NCI-H345 (cell line): ENCODE measurements around the gene DCBLD2.
"Not testable (repeated sequence)": the region's sequence is repeated elsewhere in the genome, so short reads cannot be mapped to it uniquely, and the experiment has no call there.

Experiments
- DNase-seq: peaks from one replicate; lab custom pipeline; 2025; lab: John Stamatoyannopoulos, UW

DCBLD2 gene

GRCh38 chr3:98890965-98891910 lies 10.3 kb downstream of the DCBLD2 start:
- DNase-seq, result no peak

DNA sequence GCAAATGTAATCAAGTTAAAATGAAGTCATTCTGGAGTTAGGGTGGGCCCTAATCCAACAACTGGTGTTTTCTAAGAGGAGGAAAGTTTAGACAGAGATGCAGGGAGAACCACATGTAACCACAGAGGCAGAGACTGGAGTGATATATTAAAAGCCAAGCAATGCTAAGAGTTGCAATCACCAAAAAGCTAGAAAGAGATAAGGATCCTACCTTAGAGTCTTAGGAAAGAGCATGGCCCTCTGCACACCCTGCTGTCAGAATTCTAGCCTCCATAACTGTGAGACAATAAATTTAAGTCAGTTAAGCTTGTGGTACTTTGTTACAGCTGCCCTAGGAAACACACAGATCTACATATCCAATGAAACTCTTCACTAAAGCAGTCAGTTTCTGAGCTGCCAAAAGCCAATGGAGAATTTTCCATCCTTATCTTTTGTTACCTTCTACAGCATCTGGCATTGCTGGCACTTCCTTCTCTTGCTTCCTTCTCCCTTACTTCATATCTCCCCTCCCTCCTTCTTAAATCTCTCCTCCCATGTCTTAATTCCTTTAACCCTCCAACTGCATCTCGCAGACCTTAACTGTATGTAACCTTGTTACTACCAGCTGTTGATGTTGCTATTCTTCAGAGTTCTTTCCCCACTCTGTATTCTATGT lies 11.2 kb downstream of the DCBLD2 start:
- no peak for DNase-seq

GRCh38 chr3:98887684-98888083 lies 13.8 kb downstream of the DCBLD2 start:
- DNase-seq, result no peak

- no peak for DNase-seq
Measured at GRCh38 chr3:98886525-98886924, 15.0 kb downstream of the DCBLD2 start.

DNA sequence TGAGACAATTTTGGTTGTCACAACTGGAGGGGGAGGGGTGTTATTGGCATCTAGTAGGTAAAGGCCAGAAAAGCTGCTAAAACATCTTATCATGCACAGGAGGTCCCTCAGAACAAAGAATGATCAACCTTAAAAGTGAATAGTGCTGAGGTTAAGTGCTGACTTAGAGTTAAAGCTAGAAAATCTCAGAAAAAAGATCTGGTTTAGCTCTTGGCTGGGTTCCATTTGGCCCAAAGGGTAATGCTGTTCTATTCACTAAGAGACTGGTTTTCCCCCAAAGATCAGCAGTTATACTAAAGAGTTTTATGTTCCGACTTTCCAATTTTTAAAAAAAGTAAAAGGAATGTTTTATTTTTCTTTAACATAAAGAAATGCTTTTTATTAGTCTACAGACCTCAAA lies 15.6 kb downstream of the DCBLD2 start:
- DNase-seq, result no peak

DNA sequence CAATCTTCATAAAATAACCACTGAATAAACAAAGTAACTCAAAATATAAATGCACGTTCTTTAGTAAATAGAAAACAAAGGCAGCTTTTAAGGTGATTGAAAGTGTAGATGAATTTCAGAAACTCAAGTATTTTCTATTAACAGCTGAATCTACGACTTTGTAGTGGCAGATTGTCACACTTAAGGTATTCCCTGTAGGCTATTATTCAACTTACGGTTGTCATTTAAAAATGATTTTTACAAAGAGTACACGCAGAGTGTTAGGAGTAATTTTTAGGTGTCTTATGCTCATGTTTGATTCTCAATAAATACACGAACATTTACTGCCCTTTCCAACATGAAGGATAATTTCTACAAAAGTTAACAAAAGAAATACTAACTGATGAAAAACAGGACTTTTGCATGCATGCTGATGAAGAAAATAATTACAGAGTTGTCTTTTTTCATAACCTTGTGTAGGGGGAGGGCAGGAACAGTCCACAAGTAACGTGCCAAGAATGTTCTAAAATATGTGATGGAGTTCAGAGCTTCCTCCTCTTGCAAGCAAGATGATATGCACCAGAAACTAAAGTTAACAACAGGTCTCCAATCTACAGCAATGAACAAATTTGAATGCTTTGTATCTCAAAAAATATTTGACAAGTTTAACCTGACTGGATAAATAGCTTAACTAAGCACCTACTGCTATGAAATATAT lies 16.7 kb downstream of the DCBLD2 start:
- no peak for DNase-seq

GRCh38 chr3:98882614-98883333 lies 18.7 kb downstream of the DCBLD2 start:
- not testable (repeated sequence) for DNase-seq

GRCh38 chr3:98877132-98877531 lies 24.4 kb downstream of the DCBLD2 start:
- no peak for DNase-seq

DNA sequence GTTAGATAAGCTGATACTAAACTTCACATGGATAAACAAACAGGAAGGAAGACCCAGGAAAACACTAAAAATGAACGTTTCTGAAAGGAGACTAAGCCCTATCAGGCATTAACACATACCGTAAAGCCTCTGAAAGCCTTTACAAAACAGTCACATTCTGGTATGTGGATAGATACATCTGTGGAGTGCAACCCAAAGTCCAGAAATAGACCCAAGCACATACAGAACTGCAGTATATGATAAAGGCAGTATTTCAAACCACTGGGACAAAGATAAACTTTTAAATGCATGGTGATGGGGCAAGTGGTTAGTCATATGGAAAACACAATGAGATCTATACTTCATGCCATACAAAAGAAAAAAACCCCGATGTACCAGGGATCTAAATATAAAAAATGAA lies 26.0 kb downstream of the DCBLD2 start:
- no peak for DNase-seq

- no peak for DNase-seq
Measured at GRCh38 chr3:98874602-98875249, 26.8 kb downstream of the DCBLD2 start.

- no peak for DNase-seq
Measured at GRCh38 chr3:98869391-98869790, 32.1 kb downstream of the DCBLD2 start.

- DNase-seq, result not testable (repeated sequence)
Measured at GRCh38 chr3:98857971-98858370, 43.5 kb downstream of the DCBLD2 start.

DNA sequence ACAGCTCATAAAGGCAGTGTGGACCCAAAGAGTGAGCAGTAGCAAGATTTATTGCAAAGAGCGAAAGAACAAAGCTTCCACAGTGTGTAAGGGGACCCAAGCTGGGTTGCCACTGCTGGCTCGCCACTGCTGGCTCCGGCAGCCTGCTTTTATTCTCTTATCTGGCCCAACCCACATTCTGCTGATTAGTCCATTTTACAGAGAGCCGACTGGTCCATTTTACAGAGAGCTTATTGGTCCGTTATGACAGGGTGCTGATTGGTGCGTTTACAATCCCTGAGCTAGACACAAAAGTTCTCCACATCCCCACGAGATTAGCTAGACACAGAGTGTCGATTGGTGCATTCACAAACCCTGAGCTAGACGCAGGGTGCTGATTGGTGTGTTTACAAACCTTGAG lies 44.2 kb downstream of the DCBLD2 start:
- DNase-seq, result not testable (repeated sequence)

DNA sequence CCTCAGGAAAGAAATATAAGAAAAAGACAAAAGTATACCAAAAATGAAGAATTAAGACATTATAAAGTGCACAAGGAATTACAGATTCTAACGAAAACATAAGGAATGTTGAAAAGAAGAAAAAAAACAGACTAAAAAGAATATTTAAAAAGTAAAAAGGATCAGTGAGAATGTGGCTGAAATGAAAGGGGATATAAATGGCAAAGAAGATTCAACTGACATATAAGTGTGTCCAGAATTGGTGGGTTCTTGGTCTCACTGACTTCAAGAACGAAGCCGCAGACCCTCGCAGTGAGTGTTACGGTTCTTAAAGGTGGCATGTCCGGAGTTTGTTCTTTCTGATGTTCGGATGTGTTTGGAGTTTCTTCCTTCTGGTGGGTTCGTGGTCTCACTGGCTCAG lies 44.8 kb downstream of the DCBLD2 start:
- DNase-seq, result no peak

DNA sequence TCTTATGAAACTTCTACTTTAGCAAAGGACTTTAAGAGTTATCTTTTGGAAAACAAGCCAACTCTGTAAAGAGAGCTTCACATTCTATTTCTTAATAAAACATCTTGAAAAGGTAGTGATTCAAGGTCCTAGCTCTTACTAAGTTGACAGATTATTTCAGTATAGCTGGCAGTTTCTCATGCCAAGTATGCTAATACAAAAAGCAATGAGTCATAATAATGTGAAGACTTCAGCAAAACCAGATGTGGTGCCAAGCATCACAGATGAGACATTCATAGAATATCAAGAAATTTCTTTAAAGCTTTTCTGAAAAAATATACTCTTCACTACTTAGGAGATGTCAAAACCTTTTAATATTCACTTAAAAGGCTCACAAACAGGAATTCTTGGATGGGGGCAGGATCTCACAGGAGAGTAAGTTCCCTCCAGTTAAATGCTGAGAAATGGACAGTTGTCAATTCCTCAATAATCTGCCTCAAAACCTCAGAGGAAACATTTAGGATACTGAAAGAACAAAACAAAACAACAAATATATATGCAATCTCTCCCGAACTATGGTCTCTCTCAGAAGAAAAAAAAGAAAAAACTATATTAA lies 45.6 kb downstream of the DCBLD2 start:
- DNase-seq, result no peak

DNA sequence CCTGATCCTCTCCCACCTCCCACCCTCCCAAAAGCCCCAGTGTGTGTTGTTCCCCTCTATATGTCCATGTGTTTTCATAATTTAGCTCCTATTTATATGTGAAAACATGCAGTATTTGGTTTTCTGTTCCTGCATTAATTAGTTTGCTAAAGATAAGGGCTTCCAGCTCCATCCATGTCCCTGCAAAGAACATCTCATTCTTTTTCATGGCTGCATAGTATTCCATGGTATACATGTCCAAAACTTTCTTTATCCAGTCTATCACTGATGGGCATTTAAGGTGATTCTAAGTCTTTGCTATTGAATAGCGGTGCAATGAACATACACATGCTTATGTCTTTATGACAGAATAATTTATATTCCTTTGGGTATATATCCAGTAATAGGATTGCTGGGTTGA lies 53.4 kb downstream of the DCBLD2 start:
- DNase-seq, result no peak

GRCh38 chr3:98846101-98846500 lies 55.4 kb downstream of the DCBLD2 start:
- no peak for DNase-seq

DNA sequence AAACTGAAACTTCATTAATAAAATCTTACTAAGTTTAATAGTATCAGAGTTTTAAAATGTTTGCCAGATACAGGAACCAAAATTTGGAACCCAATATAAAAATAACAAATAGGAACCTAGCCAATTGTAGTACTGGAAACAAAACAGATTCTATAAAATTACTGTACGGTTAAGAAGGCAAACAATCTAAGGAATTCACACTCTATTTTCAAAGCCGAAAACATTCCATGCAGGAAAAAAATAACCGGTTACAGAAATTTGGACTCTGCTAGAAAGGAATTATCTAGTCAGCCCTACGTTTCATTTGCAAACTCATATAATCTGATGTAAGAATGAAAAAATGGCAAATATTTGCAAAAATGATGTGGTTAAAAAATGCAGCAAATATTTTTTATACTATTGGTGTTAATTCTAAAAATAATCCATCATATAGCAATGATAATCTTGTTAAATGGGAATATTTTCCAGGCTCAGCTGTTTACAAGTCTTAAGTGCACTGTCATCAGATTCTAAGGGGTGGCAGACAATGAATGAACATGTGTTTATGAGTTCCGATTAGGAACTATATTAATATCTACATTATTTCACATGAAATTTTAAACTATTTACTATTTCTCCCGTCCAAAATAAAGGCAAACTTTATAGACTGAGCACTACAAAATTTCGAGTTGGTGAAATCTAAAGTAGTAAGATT lies 58.1 kb downstream of the DCBLD2 start:
- DNase-seq, result no peak

- no peak for DNase-seq
Measured at GRCh38 chr3:98839846-98840245, 61.6 kb downstream of the DCBLD2 start.

DNA sequence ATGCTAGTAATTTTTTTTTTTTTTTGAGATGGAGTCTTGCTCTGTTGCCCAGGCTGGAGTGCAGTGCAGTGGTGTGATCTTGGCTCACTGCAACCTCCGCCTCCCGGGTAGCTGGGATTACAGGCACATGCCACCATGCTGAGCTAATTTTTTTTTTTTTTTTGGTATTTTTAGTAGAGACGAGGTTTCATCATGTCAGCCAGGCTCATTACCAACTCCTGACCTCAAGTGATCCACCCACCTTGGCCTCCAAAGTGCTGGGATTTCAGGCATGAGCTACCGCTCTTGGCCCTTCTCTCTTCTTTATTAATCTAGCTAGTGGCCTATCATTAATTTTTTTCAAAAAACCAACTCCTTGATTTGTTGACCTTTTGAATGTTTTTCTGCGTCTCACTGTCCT lies 70.4 kb downstream of the DCBLD2 start:
- DNase-seq, result not testable (repeated sequence)
